ENCODE measurements around the gene CCDC3.

- TF ChIP-seq CTCF (conservative IDR thresholded peaks at IDR 0.05; ENCODE audit: low read depth, low read length), result no peak
- no peak for TF ChIP-seq EZH2 (IDR thresholded peaks at IDR 0.05; ENCODE audit: borderline replicate concordance, low read depth, low read length, poor library complexity, severe bottlenecking)
Observed at GRCh38 chr10:13036841-13037240, 35.3 kb upstream of the CCDC3 start.
